Left ventricle myocardium inferior (tissue), 1 donor: ENCODE results near the gene CRKL. TPM values are rescaled to one million over a fixed set of nuclear protein-coding genes. Genes with fewer than 3 reads are reported as not detected.

ENCODE experiments used
- DNase-seq: peaks from one replicate; pipeline ENCODE4 v3.0.0-alpha.2; 2020
- H3K27ac ChIP-seq: fragments of 200-600 bp; replicated peaks from 2 replicates; pipeline ENCODE4 v1.8.0; 2021
- H3K27me3 ChIP-seq: fragments of 200-600 bp; 2 replicates; pipeline ENCODE4 v1.8.0; 2021; ENCODE audit warnings: low read depth
- H3K36me3 ChIP-seq: fragments of 200-600 bp; 2 replicates; pipeline ENCODE4 v1.8.0; 2021
- H3K4me1 ChIP-seq: fragments of 200-600 bp; 2 replicates; pipeline ENCODE4 v1.8.0; 2021
- H3K4me3 ChIP-seq: fragments of 200-600 bp; 2 replicates; pipeline ENCODE4 v1.8.0; 2021; ENCODE audit warnings: mild to moderate bottlenecking, moderate library complexity
- H3K9me3 ChIP-seq: fragments of 200-600 bp; replicated peaks from 2 replicates; pipeline ENCODE4 v1.8.0; 2021
- CTCF ChIP-seq: fragments of 200-600 bp; IDR thresholded peaks from 2 replicates; pipeline ENCODE4 v1.8.0; 2021; ENCODE audit warnings: antibody characterized with exemption, mild to moderate bottlenecking, borderline replicate concordance
- intact Hi-C: fragments of 100-400 bp; cut with micrococcal nuclease; formaldehyde crosslinking; loops from one replicate; pipeline ENCODE4 v1.11.0; 2022
- total RNA-seq: library from RNA; stranded (reverse); fragmentation: NEBNext Ultra II Directional; extraction: Animal tissue kit (Norgen Biotek cat#: 25700); gene quantifications from one replicate; pipeline ENCODE4 v1.2.1, GENCODE V29; 2021
- donor health status: DM: no; HTN: yes; CAD: no; lungs with severe emphysema.

CRKL gene
- total RNA-seq, 1 donor from 2014 or later: 52.6 TPM

GRCh38 chr22:20952544-20953341, 35.5 kb downstream of the CRKL start:
- Histone ChIP-seq H3K4me3 (no peak overlapping the region), H3K27me3 (no peaks in the 10 kb centered on the region), H3K4me1 (peaks cover 24% of the 10 kb centered on the region), H3K27ac (no peak overlapping the region), H3K9me3 (no peaks in the 10 kb centered on the region), H3K36me3 (peaks cover 45% of the 10 kb centered on the region)
- DNase-seq: no peak
- intact Hi-C loops: no loop called here
- no peak for TF ChIP-seq CTCF

DNA sequence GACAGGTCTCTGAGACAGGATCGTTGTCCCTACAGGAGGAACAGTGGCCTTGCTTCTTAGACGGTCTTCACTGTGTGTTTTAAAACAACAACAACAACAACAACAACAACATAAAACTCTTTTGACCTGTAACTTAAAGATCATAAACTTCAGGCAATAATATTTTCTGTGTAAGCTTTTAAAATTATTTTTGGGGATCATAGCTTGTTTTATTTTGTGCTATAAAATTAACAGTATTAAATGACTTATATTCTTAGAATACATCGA, 36.1 kb downstream of the CRKL start:
- H3K9me3 ChIP-seq: no peaks in the 10 kb centered on the region
- intact Hi-C loops: no loop called here
- H3K4me1 ChIP-seq: peaks cover 30% of the 10 kb centered on the region
- no peak for DNase-seq
- H3K4me3 ChIP-seq: no peak overlapping the region
- no peak for TF ChIP-seq CTCF
- no peak overlapping the region for H3K27ac ChIP-seq
- no peaks in the 10 kb centered on the region for H3K27me3 ChIP-seq
- H3K36me3 ChIP-seq: peaks cover 45% of the 10 kb centered on the region

GRCh38 chr22:20953668-20954500, 36.7 kb downstream of the CRKL start:
- Histone ChIP-seq H3K4me1 (peaks cover 30% of the 10 kb centered on the region), H3K36me3 (peaks cover 45% of the 10 kb centered on the region), H3K4me3 (no peak overlapping the region), H3K27ac (no peak overlapping the region), H3K9me3 (no peaks in the 10 kb centered on the region), H3K27me3 (peaks cover 2% of the 10 kb centered on the region)
- no peak for DNase-seq
- intact Hi-C loops: no loop called here
- no peak for TF ChIP-seq CTCF

GRCh38 chr22:20955548-20955947, 38.3 kb downstream of the CRKL start:
- no peaks in the 10 kb centered on the region for H3K9me3 ChIP-seq
- no peak for TF ChIP-seq CTCF
- no peak for DNase-seq
- H3K36me3 ChIP-seq: peaks cover 31% of the 10 kb centered on the region
- H3K4me3 ChIP-seq: no peak overlapping the region
- no peak overlapping the region for H3K27ac ChIP-seq
- peaks cover 30% of the 10 kb centered on the region for H3K4me1 ChIP-seq
- intact Hi-C loops: no loop called here
- H3K27me3 ChIP-seq: peaks cover 3% of the 10 kb centered on the region

DNA sequence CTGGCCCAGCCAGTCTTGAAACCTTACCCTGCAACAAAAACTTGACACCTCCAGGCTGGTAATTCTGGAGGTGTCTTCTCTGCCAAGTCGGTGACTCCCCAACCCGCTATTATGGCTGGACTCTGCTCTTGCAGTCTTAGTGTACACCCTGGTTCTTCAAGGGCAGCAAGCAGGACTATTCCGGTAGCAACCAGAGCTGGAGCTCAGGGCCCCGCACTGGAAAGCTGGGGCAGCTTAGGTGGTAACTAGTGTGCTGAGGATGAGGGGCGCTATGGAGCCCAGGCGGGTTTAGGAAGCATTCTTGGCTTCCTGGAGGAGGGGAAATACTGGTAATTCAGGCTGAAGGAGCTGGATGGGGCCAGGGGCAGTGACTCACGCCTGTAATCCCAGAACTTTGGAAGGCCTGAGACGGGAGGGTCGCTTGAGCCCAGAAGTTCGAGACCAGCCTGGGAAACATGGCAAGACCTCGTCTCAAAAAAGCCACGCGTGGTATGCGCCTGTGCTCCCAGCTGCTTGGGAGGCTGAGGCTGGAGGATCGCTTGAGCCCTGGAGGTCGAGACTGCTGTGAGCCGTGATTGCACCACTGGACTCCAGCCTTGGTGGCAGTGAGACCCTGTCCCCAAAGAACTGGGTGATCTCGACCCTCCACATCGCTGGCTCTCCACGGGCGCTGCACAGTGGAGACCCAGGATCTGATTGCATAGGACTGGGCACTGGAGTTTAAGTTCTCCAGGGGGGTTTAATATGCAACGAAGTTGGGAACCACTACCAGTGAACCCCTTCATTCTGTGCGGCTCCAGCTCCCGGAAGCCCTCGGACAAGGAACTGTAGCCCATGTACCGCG, 39.3 kb downstream of the CRKL start:
- Histone ChIP-seq H3K4me1 (peaks cover 30% of the 10 kb centered on the region), H3K4me3 (peak overlapping the region; percentile 70), H3K36me3 (peaks cover 22% of the 10 kb centered on the region), H3K27ac (no peak overlapping the region), H3K9me3 (no peaks in the 10 kb centered on the region), H3K27me3 (peaks cover 3% of the 10 kb centered on the region)
- no peak for TF ChIP-seq CTCF
- no peak for DNase-seq
- intact Hi-C loops: no loop called here
